Measurements from ENCODE around the gene TXNDC17.
"Not testable (repeated sequence)": the region's sequence is repeated elsewhere in the genome, so short reads cannot be mapped to it uniquely, and the experiment has no call there.

Gene TXNDC17

GRCh38 chr17:6684460-6684783 is 43.6 kb downstream of the TXNDC17 start:
- DNase-seq (ENCODE audit: low read depth): no peak

- no peak for DNase-seq (ENCODE audit: low read depth)
Measured at GRCh38 chr17:6684881-6685767, 44.3 kb downstream of the TXNDC17 start.

- DNase-seq (ENCODE audit: low read depth): no peak
Measured at GRCh38 chr17:6686026-6686425, 45.2 kb downstream of the TXNDC17 start.

- DNase-seq (ENCODE audit: low read depth): no peak
Measured at GRCh38 chr17:6688944-6689343, 48.1 kb downstream of the TXNDC17 start.

GRCh38 chr17:6690641-6691040 is 49.8 kb downstream of the TXNDC17 start:
- no peak for DNase-seq (ENCODE audit: low read depth)

GRCh38 chr17:6691546-6691945 is 50.7 kb downstream of the TXNDC17 start:
- DNase-seq (ENCODE audit: low read depth): no peak

- not testable (repeated sequence) for DNase-seq (ENCODE audit: low read depth)
Measured at GRCh38 chr17:6691958-6692357, 51.1 kb downstream of the TXNDC17 start.
